SK-N-SH treated with all-trans-retinoic acid at 6 μM for 48 hours (cell line): ENCODE measurements around the gene OBSCN.

ENCODE experiments used
- ZC3H10 ChIP-seq: fragments of 250-450 bp; sonication (Bioruptor Pico); IDR thresholded peaks from 2 replicates; pipeline ENCODE4 v1.5.1; 2021; ENCODE audit warnings: mild to moderate bottlenecking, moderate library complexity
- ZFP3 ChIP-seq: fragments of 250-450 bp; sonication (Bioruptor Pico); IDR thresholded peaks from 2 replicates; pipeline ENCODE4 v1.5.0; 2020; ENCODE audit warnings: mild to moderate bottlenecking, moderate library complexity
- ZFP30 ChIP-seq: fragments of 450-650 bp; formaldehyde crosslinking; IDR thresholded peaks from 2 replicates; pipeline ENCODE4 v1.5.0; 2022; ENCODE audit warnings: mild to moderate bottlenecking, moderate library complexity
- ZNF565 ChIP-seq: fragments of 450-650 bp; formaldehyde crosslinking; conservative IDR thresholded peaks from 2 replicates; pipeline ENCODE4 v1.5.0; 2020; ENCODE audit warnings: low read depth, mild to moderate bottlenecking, moderate library complexity
- ZNF70 ChIP-seq: fragments of 450-650 bp; formaldehyde crosslinking; IDR thresholded peaks from 2 replicates; pipeline ENCODE4 v1.5.0; 2020; ENCODE audit warnings: mild to moderate bottlenecking, moderate library complexity
- ZNF8 ChIP-seq: fragments of 450-650 bp; formaldehyde crosslinking; IDR thresholded peaks from 2 replicates; pipeline ENCODE4 v1.5.0; 2020; ENCODE audit warnings: mild to moderate bottlenecking, moderate library complexity
- TF ChIP-seq, protein P1 (sequence below): fragments of 250-450 bp; sonication (Bioruptor Pico); IDR thresholded peaks from 2 replicates; pipeline ENCODE4 v1.5.0; 2020; ENCODE audit warnings: mild to moderate bottlenecking, moderate library complexity
- TF ChIP-seq, protein P2 (sequence below): fragments of 250-450 bp; sonication (Bioruptor Pico); IDR thresholded peaks from 2 replicates; pipeline ENCODE4 v1.5.1; 2021; ENCODE audit warnings: mild to moderate bottlenecking, moderate library complexity

DNA sequence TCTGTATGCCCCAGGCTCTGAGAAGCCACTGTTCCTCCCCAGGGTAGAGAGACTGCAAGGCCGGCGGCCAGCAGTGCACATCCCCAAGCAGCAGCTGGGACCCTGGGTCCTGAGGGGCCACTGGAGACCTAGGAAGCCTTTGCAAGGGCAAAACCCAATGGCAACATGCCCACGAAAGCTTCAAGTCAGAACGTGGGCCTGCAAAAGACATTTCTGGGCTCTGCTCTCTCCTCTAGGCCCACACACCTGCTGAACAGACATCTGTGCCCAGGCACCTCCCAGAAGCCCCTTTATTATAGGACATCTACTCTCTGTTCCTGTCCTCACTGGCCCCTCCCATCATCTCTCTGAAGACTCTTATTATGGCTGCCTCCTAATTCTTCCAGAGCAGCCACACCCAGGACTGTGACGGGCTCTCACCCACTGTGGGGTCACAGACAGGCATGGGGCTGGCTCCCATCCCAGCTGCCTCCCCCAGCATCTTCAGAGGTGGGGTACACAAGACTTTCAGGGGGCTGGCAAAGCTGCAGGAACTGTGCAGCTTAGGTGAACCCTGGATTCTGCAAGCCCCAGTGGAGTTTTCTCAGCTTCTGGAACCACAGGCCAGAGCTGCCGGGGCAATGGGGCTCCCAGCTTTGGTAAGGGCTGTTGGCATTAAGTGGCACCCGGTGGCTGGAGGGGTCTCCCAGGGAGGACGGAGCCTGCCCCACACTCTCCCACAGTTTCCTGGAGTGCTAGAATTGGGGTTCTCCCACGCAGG lies 186.1 kb downstream of the OBSCN start:
- TF ChIP-seq ZNF8 (CRISPR knock-in tag) (no peak), ZC3H10 (CRISPR knock-in tag) (no peak), ZFP3 (CRISPR knock-in tag) (no peak), ZNF565 (no peak), ZFP30 (CRISPR knock-in tag) (no peak), ZNF70 (no peak)
- TF ChIP-seq, protein P1, sequence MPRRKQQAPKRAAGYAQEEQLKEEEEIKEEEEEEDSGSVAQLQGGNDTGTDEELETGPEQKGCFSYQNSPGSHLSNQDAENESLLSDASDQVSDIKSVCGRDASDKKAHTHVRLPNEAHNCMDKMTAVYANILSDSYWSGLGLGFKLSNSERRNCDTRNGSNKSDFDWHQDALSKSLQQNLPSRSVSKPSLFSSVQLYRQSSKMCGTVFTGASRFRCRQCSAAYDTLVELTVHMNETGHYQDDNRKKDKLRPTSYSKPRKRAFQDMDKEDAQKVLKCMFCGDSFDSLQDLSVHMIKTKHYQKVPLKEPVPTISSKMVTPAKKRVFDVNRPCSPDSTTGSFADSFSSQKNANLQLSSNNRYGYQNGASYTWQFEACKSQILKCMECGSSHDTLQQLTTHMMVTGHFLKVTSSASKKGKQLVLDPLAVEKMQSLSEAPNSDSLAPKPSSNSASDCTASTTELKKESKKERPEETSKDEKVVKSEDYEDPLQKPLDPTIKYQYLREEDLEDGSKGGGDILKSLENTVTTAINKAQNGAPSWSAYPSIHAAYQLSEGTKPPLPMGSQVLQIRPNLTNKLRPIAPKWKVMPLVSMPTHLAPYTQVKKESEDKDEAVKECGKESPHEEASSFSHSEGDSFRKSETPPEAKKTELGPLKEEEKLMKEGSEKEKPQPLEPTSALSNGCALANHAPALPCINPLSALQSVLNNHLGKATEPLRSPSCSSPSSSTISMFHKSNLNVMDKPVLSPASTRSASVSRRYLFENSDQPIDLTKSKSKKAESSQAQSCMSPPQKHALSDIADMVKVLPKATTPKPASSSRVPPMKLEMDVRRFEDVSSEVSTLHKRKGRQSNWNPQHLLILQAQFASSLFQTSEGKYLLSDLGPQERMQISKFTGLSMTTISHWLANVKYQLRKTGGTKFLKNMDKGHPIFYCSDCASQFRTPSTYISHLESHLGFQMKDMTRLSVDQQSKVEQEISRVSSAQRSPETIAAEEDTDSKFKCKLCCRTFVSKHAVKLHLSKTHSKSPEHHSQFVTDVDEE (CRISPR knock-in tag), result no peak
- TF ChIP-seq, protein P2, sequence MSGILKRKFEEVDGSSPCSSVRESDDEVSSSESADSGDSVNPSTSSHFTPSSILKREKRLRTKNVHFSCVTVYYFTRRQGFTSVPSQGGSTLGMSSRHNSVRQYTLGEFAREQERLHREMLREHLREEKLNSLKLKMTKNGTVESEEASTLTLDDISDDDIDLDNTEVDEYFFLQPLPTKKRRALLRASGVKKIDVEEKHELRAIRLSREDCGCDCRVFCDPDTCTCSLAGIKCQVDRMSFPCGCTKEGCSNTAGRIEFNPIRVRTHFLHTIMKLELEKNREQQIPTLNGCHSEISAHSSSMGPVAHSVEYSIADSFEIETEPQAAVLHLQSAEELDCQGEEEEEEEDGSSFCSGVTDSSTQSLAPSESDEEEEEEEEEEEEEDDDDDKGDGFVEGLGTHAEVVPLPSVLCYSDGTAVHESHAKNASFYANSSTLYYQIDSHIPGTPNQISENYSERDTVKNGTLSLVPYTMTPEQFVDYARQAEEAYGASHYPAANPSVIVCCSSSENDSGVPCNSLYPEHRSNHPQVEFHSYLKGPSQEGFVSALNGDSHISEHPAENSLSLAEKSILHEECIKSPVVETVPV, result no peak
